Measurements from ENCODE around the gene CACNA1C.

DNA sequence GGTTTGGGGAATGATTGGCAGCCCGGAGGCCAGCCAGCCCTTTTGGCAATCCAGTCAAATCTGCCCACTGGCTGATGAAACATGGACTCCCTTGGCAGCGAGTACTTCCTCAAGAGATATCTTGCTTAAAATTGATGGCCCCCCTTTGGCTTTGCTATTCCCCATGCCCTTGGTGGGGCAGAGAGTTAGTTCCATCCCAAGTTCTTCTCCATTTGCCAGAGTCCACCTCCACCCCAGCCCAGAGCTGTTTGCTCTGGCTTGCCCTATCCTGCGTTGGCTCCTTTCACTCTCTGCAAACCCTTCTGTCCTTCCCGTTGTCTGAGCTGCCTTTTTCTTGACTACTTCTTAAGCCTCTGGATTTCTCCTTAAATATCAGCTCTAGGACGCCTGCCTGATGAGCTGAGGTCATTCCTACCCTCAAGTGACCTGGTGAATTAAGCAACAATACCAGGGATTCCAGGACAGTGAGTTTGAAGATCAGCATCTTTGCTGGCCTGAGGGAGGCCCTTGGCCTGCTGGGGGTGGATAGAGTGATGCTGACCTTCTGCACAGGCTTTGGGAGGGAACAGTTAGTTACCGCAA is 212.0 kb downstream of the CACNA1C start:
- TF ChIP-seq, protein P1, sequence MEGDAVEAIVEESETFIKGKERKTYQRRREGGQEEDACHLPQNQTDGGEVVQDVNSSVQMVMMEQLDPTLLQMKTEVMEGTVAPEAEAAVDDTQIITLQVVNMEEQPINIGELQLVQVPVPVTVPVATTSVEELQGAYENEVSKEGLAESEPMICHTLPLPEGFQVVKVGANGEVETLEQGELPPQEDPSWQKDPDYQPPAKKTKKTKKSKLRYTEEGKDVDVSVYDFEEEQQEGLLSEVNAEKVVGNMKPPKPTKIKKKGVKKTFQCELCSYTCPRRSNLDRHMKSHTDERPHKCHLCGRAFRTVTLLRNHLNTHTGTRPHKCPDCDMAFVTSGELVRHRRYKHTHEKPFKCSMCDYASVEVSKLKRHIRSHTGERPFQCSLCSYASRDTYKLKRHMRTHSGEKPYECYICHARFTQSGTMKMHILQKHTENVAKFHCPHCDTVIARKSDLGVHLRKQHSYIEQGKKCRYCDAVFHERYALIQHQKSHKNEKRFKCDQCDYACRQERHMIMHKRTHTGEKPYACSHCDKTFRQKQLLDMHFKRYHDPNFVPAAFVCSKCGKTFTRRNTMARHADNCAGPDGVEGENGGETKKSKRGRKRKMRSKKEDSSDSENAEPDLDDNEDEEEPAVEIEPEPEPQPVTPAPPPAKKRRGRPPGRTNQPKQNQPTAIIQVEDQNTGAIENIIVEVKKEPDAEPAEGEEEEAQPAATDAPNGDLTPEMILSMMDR (IDR thresholded peaks at IDR 0.05): no peak
- TF ChIP-seq POLR2A (IDR thresholded peaks at IDR 0.05): no peak
